Stimulated activated CD4-positive, alpha-beta T cell treated with anti-CD3 and anti-CD28 coated beads, Interleukin-4, amount 100 ng/mL, for 48 hours (primary cell): ENCODE measurements around the gene S100A16.
A peak's percentile ranks its signal among the peaks of the same experiment; 100 is the strongest.

Source experiments
- DNase-seq, 2 donors: peaks; one replicate each; pipeline ENCODE4 v3.0.0-alpha.2; 2020; ENCODE audit warnings: low read depth in 2 of 2

S100A16 gene

GRCh38 chr1:153636312-153636711, 23.4 kb upstream of the S100A16 start:
- DNase-seq = no peak

GRCh38 chr1:153635872-153636271, 22.9 kb upstream of the S100A16 start:
- DNase-seq = no peak

- DNase-seq = peak; percentile 93 to 97
Measured at GRCh38 chr1:153633754-153634665, 21.1 kb upstream of the S100A16 start, which contains the start of gene CHTOP. TSS of gene CHTOP (plus strand) at chr1:153634066. CDS start at chr1:153636589, 2,523 bp downstream.

- no peak for DNase-seq
Measured at GRCh38 chr1:153633161-153633753, 20.3 kb upstream of the S100A16 start.

- DNase-seq = no peak
Measured at GRCh38 chr1:153631047-153632022, 18.4 kb upstream of the S100A16 start.

- no peak for DNase-seq
Measured at GRCh38 chr1:153630384-153630783, 17.4 kb upstream of the S100A16 start.

GRCh38 chr1:153629971-153630370, 17.0 kb upstream of the S100A16 start:
- no peak for DNase-seq

GRCh38 chr1:153629343-153629665, 16.4 kb upstream of the S100A16 start:
- no peak for DNase-seq

GRCh38 chr1:153628638-153629342, 15.9 kb upstream of the S100A16 start:
- no peak for DNase-seq

GRCh38 chr1:153627715-153628626, 15.0 kb upstream of the S100A16 start, which contains the start of gene S100A1:
TSS of gene S100A1 (plus strand) at chr1:153628434. CDS start at chr1:153630522, 2,088 bp downstream.
- no peak for DNase-seq

- DNase-seq = no peak
Measured at GRCh38 chr1:153626904-153627714, 14.2 kb upstream of the S100A16 start, which contains the start of gene S100A13. TSS of gene S100A13 (minus strand) at chr1:153627505. CDS start at chr1:153626472, 1,033 bp downstream.

- no peak for DNase-seq
Measured at GRCh38 chr1:153626477-153626903, 13.6 kb upstream of the S100A16 start.

- no peak for DNase-seq
Measured at GRCh38 chr1:153624965-153625611, 12.2 kb upstream of the S100A16 start.

GRCh38 chr1:153623101-153623500, 10.2 kb upstream of the S100A16 start:
- DNase-seq = no peak

- DNase-seq = no peak
Measured at GRCh38 chr1:153619171-153619570, 6.2 kb upstream of the S100A16 start.

- peak in 1 of 2 donors; percentile 62 for DNase-seq
Measured at GRCh38 chr1:153617663-153618062, 4.7 kb upstream of the S100A16 start.

GRCh38 chr1:153616917-153617311, 4.0 kb upstream of the S100A16 start:
- DNase-seq = no peak

- DNase-seq = no peak
Measured at GRCh38 chr1:153616144-153616916, 3.4 kb upstream of the S100A16 start, which contains the start of gene S100A14. TSS of gene S100A14 (minus strand) at chr1:153616325. CDS start at chr1:153615858, 467 bp downstream.
